Measurements from ENCODE around the gene C1R.
A peak's percentile ranks its signal among the peaks of the same experiment; 100 is the strongest.

Gene C1R

DNA sequence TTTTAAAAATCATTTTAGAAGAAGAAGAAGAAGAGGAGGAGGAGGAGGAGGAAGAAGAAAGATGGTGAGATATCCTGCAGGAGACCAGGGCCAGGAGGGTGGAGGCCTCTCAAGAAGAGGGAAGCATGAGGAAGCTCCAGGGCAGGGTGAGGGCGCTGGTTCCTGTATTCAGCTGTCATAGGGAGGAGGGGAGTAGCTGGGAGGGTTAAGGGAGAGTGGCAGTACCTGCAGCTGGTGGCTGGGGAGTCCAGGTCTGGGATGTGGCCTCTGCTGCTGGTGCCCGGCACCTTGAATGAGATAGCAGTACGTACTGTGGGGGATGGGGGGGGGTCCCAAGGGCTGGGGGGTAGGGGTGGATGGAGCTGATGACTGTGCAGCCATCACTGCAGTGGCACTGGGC is 26.6 kb upstream of the C1R start:
- no peak overlapping the region for H3K4me3 ChIP-seq (ENCODE audit: low read depth, low read length)
- TF ChIP-seq, protein P1, sequence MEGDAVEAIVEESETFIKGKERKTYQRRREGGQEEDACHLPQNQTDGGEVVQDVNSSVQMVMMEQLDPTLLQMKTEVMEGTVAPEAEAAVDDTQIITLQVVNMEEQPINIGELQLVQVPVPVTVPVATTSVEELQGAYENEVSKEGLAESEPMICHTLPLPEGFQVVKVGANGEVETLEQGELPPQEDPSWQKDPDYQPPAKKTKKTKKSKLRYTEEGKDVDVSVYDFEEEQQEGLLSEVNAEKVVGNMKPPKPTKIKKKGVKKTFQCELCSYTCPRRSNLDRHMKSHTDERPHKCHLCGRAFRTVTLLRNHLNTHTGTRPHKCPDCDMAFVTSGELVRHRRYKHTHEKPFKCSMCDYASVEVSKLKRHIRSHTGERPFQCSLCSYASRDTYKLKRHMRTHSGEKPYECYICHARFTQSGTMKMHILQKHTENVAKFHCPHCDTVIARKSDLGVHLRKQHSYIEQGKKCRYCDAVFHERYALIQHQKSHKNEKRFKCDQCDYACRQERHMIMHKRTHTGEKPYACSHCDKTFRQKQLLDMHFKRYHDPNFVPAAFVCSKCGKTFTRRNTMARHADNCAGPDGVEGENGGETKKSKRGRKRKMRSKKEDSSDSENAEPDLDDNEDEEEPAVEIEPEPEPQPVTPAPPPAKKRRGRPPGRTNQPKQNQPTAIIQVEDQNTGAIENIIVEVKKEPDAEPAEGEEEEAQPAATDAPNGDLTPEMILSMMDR (IDR thresholded peaks at IDR 0.05; ENCODE audit: control insufficient read depth, extremely low read depth, insufficient read depth), result no peak
- no peak for DNase-seq (ENCODE audit: low read depth)

DNA sequence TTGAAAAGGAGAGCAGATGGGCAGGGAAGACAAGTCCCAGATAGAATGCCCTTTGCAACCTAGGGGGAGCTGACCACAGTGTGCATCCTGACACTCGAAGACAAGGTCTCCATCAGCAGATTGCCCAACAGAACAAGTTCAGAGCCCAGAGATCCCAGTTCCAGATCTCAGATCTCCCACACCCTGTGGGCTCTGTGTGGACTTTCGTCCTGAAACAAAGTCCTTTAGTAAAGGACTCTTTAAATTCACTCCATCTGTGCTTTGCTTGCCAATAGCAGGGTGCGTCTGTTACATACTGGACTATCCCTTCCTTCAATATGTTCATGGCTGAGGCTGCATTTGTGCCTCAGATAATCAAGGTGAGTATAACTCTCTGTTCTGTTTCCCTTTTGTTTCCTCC is 25.4 kb upstream of the C1R start:
- DNase-seq (ENCODE audit: low read depth), result no peak
- TF ChIP-seq, protein P1 (IDR thresholded peaks at IDR 0.05; ENCODE audit: control insufficient read depth, extremely low read depth, insufficient read depth), result no peak
- H3K4me3 ChIP-seq (ENCODE audit: low read depth, low read length), result no peak overlapping the region

DNA sequence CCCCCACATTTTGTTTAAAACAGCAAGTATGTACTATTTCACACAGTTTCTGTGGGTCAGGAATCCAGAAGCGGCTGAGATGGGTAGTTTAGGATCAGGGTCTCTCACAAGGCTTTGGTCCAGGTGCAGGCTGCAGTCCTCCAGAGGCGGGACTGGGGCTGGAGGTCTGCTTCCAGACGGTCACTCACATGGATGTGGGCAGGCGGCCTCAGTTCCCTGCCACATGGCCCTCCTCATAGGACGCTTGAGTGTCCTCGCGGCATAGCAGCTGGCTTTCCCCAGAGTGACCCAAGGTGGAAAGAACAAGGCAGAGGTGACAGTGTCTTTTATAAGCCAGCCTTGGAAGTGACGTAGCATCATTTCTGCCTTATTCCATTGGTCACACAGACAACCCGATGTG is 24.7 kb upstream of the C1R start:
- TF ChIP-seq, protein P1 (IDR thresholded peaks at IDR 0.05; ENCODE audit: control insufficient read depth, extremely low read depth, insufficient read depth), result no peak
- DNase-seq (ENCODE audit: low read depth), result no peak
- no peak overlapping the region for H3K4me3 ChIP-seq (ENCODE audit: low read depth, low read length)

DNA sequence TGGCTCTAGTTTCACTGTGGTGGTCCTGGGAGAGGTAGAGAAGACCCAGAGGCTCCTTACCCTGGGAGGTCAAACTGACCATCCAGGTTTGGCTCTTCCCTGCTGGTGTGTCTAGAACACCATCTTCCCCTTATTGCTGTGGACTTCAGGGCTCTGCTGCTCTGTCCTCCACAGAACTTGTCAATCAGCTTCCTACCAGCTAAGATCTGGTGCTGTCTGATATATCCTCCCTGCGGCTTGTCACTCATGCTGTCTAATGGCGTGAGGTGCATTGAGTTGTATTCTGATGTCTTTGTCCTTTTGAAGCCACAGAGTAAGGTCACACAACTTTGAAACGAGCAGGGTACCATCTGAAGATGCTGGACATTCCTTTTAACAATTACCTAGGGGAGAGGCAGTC is 24.0 kb upstream of the C1R start:
- no peak for DNase-seq (ENCODE audit: low read depth)
- no peak overlapping the region for H3K4me3 ChIP-seq (ENCODE audit: low read depth, low read length)
- TF ChIP-seq, protein P1 (IDR thresholded peaks at IDR 0.05; ENCODE audit: control insufficient read depth, extremely low read depth, insufficient read depth), result no peak

DNA sequence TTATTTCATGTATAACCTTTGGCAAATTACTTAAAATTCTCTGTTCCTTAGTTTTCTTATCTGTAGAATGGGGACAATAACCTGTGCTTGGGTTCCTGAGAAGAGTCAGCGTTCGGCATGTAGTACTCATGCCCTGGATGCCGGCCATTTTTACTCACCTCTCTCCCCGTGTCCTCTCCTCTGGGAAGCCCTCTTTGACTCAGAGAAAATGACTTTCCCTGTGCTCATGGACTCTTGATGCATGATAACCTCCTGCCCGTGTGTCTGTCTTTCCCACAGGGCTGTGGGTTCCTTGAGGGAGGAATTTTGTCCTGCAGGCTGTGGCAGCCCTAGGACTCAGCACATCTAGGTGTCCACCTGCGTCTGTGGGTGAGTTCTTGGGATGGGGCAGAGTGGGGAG is 22.6 kb upstream of the C1R start:
- H3K4me3 ChIP-seq (ENCODE audit: low read depth, low read length), result no peak overlapping the region
- DNase-seq (ENCODE audit: low read depth), result no peak
- TF ChIP-seq, protein P1 (IDR thresholded peaks at IDR 0.05; ENCODE audit: control insufficient read depth, extremely low read depth, insufficient read depth), result no peak

DNA sequence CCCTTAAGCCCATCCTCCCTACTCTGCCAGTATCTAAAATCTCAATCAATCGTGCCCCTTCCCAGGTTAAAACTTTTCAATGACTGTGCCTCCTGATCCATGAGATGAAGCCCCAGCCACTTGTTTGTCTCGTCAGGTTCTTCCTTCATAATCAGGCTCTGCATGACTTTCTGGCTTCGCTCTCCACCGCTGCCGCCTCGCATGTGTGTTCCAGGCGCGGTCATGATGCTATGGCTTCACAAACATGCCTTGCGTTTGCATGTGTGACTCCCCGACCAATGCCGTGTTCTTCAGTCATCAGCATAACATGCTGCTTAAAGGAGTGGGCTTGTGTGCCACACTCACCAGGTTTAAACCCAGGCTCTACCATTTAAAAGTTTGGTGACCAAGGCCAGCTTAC is 21.8 kb upstream of the C1R start:
- TF ChIP-seq, protein P1 (IDR thresholded peaks at IDR 0.05; ENCODE audit: control insufficient read depth, extremely low read depth, insufficient read depth), result no peak
- no peak overlapping the region for H3K4me3 ChIP-seq (ENCODE audit: low read depth, low read length)
- DNase-seq (ENCODE audit: low read depth), result no peak

DNA sequence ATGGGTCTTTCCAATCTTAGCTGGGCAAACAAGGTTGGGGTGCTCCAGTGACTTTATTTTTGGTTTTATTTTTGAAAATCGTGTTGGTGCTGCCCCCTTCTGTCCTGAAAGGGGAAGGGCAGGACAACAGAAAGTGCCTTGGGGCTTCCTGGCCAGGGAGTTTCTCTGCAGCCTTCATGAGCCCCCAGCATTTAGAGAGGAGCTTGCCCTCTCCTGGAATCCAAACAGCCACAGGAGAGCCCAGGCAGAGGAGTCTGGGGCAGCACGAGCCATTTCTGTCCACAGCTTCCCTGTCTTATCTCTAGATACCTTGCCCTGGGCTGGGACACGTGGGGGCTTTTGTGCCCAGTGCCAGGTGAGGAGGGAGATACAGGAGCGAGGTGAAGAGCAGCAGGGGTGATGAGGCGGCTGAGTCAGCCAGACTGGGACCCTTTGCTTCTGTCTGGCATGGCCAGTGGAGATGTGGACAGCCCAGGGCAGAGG is 21.2 kb upstream of the C1R start:
- H3K4me3 ChIP-seq (ENCODE audit: low read depth, low read length), result no peak overlapping the region
- no peak for DNase-seq (ENCODE audit: low read depth)
- TF ChIP-seq, protein P1 (IDR thresholded peaks at IDR 0.05; ENCODE audit: control insufficient read depth, extremely low read depth, insufficient read depth), result peak; percentile 82

All from LNCaP clone FGC (cell line).